SK-N-SH (cell line): ENCODE results near the gene AOC1. TPM values are rescaled to one million over a fixed set of nuclear protein-coding genes. Genes with fewer than 3 reads are reported as not detected.

Experiments used
- CTCF ChIA-PET: fragments of 300-600, 350-600 bp; formaldehyde crosslinking; extraction: SDS; loops from one replicate; lab custom pipeline; 2021; lab: Yijun Ruan, JAX
- POLR2A ChIA-PET: fragments of 350-600 bp; sonication (Branson Sonifier 250); formaldehyde crosslinking; extraction: SDS; loops from one replicate; lab custom pipeline; 2020; ENCODE audit warnings: antibody characterized with exemption, inconsistent platforms; lab: Yijun Ruan, JAX
- DNase-seq: peaks from one replicate; pipeline ENCODE4 v3.0.0; 2012
- H2AFZ ChIP-seq: fragments of 200-600 bp; sonication (generic); 2 replicates; pipeline ENCODE4 v1.8.1; 2016; ENCODE audit warnings: antibody characterized with exemption, mild to moderate bottlenecking, low read depth
- H3F3A ChIP-seq: fragments of 200-600 bp; sonication (generic); replicated peaks from 2 replicates; pipeline ENCODE3; 2016; ENCODE audit warnings: antibody characterized with exemption, mild to moderate bottlenecking; ENCODE audit not compliant: insufficient read depth
- H3K27ac ChIP-seq, 2 experiments: fragments of 200-500 bp in 1 of 2; fragments of 200-600 bp in 1 of 2; sonication (Bioruptor generic) in 1 of 2; sonication (generic), shearing (Covaris generic) in 1 of 2; 2 replicates each; pipeline versions ENCODE4 v1.5.1 to v1.6.1; 2014 to 2016; ENCODE audit warnings: low read depth in 2 of 2, inconsistent platforms in 1 of 2, low read length in 1 of 2, mild to moderate bottlenecking in 1 of 2, mixed read lengths in 1 of 2
- H3K27me3 ChIP-seq: fragments of 200-600 bp; sonication (generic), shearing (Covaris generic); 2 replicates; pipeline ENCODE4 v1.6.1; 2016; ENCODE audit warnings: mixed run types; ENCODE audit not compliant: insufficient read depth
- H3K36me3 ChIP-seq, 2 experiments: fragments of 200-500 bp in 1 of 2; fragments of 200-600 bp in 1 of 2; sonication (Bioruptor generic) in 1 of 2; sonication (generic) in 1 of 2; replicated peaks in 1 of 2; 2 replicates each; pipeline versions ENCODE3 to v1.5.1; 2014 to 2016; ENCODE audit warnings: low read length in 1 of 2, mild to moderate bottlenecking in 1 of 2; ENCODE audit not compliant: insufficient read depth in 2 of 2, control insufficient read depth in 1 of 2
- H3K4me1 ChIP-seq, 2 experiments: fragments of 200-500 bp in 1 of 2; fragments of 200-600 bp in 1 of 2; sonication (Bioruptor generic) in 1 of 2; sonication (generic), shearing (Covaris generic) in 1 of 2; 2 replicates each; pipeline versions ENCODE4 v1.5.1 to v1.6.1; 2014 to 2016; ENCODE audit warnings: low read depth in 1 of 2, low read length in 1 of 2, mixed run types in 1 of 2; ENCODE audit not compliant: insufficient read depth in 2 of 2, control insufficient read depth in 1 of 2
- H3K4me2 ChIP-seq: fragments of 200-600 bp; sonication (generic), shearing (Covaris generic); 2 replicates; pipeline ENCODE4 v1.6.1; 2017; ENCODE audit warnings: mixed run types
- H3K4me3 ChIP-seq, 2 experiments: fragments of 200-500 bp in 1 of 2; fragments of 200-600 bp in 1 of 2; sonication (Bioruptor generic) in 1 of 2; sonication (generic), shearing (Covaris generic) in 1 of 2; 2 replicates each; pipeline versions ENCODE4 v1.5.1 to v1.8.1; 2014 to 2016; ENCODE audit warnings: low read depth in 2 of 2, inconsistent platforms in 1 of 2, low read length in 1 of 2, mild to moderate bottlenecking in 1 of 2, mixed read lengths in 1 of 2, moderate library complexity in 1 of 2
- H3K79me2 ChIP-seq: fragments of 200-600 bp; sonication (generic); 2 replicates; pipeline ENCODE4 v1.8.1; 2017; ENCODE audit warnings: mild to moderate bottlenecking; ENCODE audit not compliant: insufficient read depth
- H3K9ac ChIP-seq: fragments of 200-600 bp; sonication (generic); 2 replicates; pipeline ENCODE4 v1.6.1; 2017; ENCODE audit warnings: mixed run types
- H3K9me2 ChIP-seq: fragments of 200-600 bp; sonication (generic); 2 replicates; pipeline ENCODE4 v1.6.1; 2017; ENCODE audit warnings: mixed run types
- H3K9me3 ChIP-seq: fragments of 200-600 bp; sonication (generic); 2 replicates; pipeline ENCODE4 v1.6.1; 2017; ENCODE audit warnings: mixed run types, mild to moderate bottlenecking, moderate library complexity
- H4K20me1 ChIP-seq: fragments of 200-600 bp; sonication (generic); 2 replicates; pipeline ENCODE4 v1.6.1; 2017; ENCODE audit warnings: mild to moderate bottlenecking, mixed run types; ENCODE audit not compliant: insufficient read depth
- CHD2 ChIP-seq: fragments of 150-350 bp; IDR thresholded peaks from 2 replicates; pipeline ENCODE4 v1.6.1; 2018; ENCODE audit warnings: low read length; ENCODE audit not compliant: partially characterized antibody
- ELF1 ChIP-seq: IDR thresholded peaks from 2 replicates; pipeline ENCODE4 v1.4.0; 2012
- FOXJ3 ChIP-seq: sonication (generic); formaldehyde crosslinking; IDR thresholded peaks from 2 replicates; pipeline ENCODE4 v1.5.1; 2020; ENCODE audit warnings: mild to moderate bottlenecking, missing genetic modification reagents
- IRF3 ChIP-seq: fragments of 150-350 bp; IDR thresholded peaks from 2 replicates; pipeline ENCODE4 v1.6.1; 2016; ENCODE audit warnings: mild to moderate bottlenecking, low read depth, low read length
- MEF2A ChIP-seq: IDR thresholded peaks from 2 replicates; pipeline ENCODE4 v1.4.0; 2012; ENCODE audit warnings: low read depth, borderline replicate concordance
- NRF1 ChIP-seq: IDR thresholded peaks from 2 replicates; pipeline ENCODE4 v1.6.1; 2012; ENCODE audit warnings: low read depth, mild to moderate bottlenecking, low read length
- POLR2AphosphoS5 ChIP-seq: IDR thresholded peaks from 2 replicates; pipeline ENCODE4 v1.6.1; 2012; ENCODE audit warnings: low read depth, low read length
- RAD21 ChIP-seq: IDR thresholded peaks from 2 replicates; pipeline ENCODE4 v1.6.1; 2012; ENCODE audit warnings: mild to moderate bottlenecking, low read length
- SMC3 ChIP-seq: IDR thresholded peaks from 2 replicates; pipeline ENCODE4 v1.6.1; 2012; ENCODE audit warnings: low read depth, low read length, improper control_type of control experiment
- USF2 ChIP-seq: fragments of 150-350 bp; IDR thresholded peaks from 2 replicates; pipeline ENCODE4 v1.6.1; 2017; ENCODE audit warnings: antibody characterized with exemption, low read length, low read depth, borderline replicate concordance
- WGBS: methylation state at CpG from one replicate; pipeline ENCODE4 v1.1.6; 2017; ENCODE audit warnings: low lambda C conversion rate; 5-methylcytosine and 5-hydroxymethylcytosine counted together
- polyA plus RNA-seq, 3 experiments: library from polyadenylated mRNA; depleted of rRNA; stranded (reverse); fragments of >200 nt; gene quantifications; 2 replicates each; pipeline ENCODE4 v1.2.3, GENCODE V29; 2012

Gene AOC1
- polyA plus RNA-seq, 1 of the 3 experiments (the other 2 are of a cell fraction), result not detected

DNA sequence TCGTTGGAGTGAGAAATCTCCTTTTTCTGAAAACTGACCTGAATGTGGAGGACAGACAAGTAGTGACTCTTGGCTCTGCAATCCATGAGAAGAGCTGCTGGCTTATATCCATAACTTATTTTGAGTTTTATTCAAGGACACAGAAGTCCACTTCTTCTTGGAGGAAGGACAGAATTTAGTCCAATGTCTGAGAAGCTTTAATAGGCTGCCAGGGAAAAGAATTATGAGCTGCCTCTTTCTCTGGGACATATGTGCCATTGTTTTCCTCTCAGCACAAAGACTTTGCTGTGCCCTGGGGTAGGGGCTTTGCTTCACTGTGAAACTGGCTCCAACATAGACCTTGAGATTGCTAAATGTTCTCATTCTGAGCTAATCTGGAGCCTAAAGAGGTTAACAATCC is 20.5 kb upstream of the AOC1 start:
- WGBS, result 25% methylated on average over 1 of the region's 1 CpG
- POLR2A ChIA-PET, result no interaction called here

GRCh38 chr7:150835019-150835418 is 17.3 kb upstream of the AOC1 start:
- H3K4me3 ChIP-seq, result no peak overlapping the region
- H3K36me3 ChIP-seq, result no peaks in the 10 kb centered on the region
- no peaks in the 10 kb centered on the region for H4K20me1 ChIP-seq
- H3K27me3 ChIP-seq, result peaks cover 12% of the 10 kb centered on the region; the same call in 1 of the 2 replicates
- no peak for TF ChIP-seq RAD21
- TF ChIP-seq, all 33 proteins: peak for 0
- ChIA-PET CTCF (interaction anchor here (0.8 to 1.2 kb wide), 3 partner anchors 8 to 56 kb away, joined by 3 read pairs; no protein-coding TSS in a partner anchor), POLR2A (no interaction called here)
- Histone ChIP-seq H3K9ac (no peak overlapping the region), H3K4me1 (peaks cover 0 to 4% of the 10 kb centered on the region in 2 experiments; a peak in 1 of 4 replicates), H3K4me2 (no peak overlapping the region), H3K9me2 (no peaks in the 10 kb centered on the region), H2AFZ (no peak overlapping the region), H3K9me3 (no peaks in the 10 kb centered on the region), H3K27ac (no peak overlapping the region), H3K79me2 (no peaks in the 10 kb centered on the region), H3F3A (no peaks in the 10 kb centered on the region)
- DNase-seq, result no peak
- WGBS, result 47% methylated on average over 1 of the region's 1 CpG

More for the DNA sequence above, 20.5 kb upstream of the AOC1 start:
- Histone ChIP-seq H3K4me3 (no peak overlapping the region), H3K36me3 (no peaks in the 10 kb centered on the region), H3K9me2 (no peaks in the 10 kb centered on the region), H3K27ac (no peak overlapping the region), H4K20me1 (no peaks in the 10 kb centered on the region), H2AFZ (no peak overlapping the region), H3K27me3 (no peaks in the 10 kb centered on the region), H3K9ac (no peak overlapping the region), H3K4me2 (no peak overlapping the region), H3K4me1 (no peaks in the 10 kb centered on the region; a peak in 1 of 4 replicates), H3K9me3 (no peaks in the 10 kb centered on the region), H3F3A (no peaks in the 10 kb centered on the region), H3K79me2 (no peaks in the 10 kb centered on the region)
- TF ChIP-seq SMC3 (no peak), ELF1 (no peak), FOXJ3 (CRISPR knock-in tag) (no peak), POLR2AphosphoS5 (no peak), NRF1 (no peak)
- CTCF ChIA-PET, result interaction anchor here (0.8 to 2.3 kb wide), 5 partner anchors 17 to 148 kb away, joined by 3 to 11 read pairs (median 4); no protein-coding TSS in a partner anchor
- DNase-seq, result no peak

DNA sequence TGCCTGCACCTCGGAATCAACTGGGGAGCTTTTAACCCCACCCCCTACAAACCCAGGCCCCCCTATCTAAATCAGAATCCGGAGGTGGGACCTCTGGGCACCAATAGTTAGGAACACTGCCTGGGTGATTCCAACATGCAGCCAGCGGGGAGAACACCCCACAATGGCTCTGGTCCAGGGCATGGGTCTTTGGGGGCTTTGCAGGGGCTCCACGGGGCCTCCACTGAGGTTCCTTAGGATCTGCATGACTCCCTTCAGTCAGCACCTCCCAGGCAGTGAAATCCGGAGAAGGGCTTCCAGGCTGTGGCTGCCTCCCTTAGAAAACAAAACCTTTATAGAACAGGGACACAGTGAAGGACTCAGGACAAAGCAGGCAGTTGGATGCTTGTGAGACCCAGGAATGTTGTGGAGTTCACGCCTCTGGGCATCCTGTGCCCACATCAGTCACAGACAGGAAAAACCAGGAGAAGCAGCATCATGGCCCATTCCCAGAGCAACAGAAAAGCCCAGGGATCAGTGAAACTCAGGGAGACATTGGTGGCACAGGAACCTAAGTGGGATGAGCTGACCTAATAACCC is 16.5 kb upstream of the AOC1 start:
- no peak overlapping the region for H3K9ac ChIP-seq
- no peak overlapping the region for H3K4me2 ChIP-seq
- no peaks in the 10 kb centered on the region for H3F3A ChIP-seq
- POLR2A ChIA-PET, result no interaction called here
- no peaks in the 10 kb centered on the region for H4K20me1 ChIP-seq
- peaks cover 0 to 4% of the 10 kb centered on the region in 2 experiments; a peak in 1 of 4 replicates for H3K4me1 ChIP-seq
- no peak for DNase-seq
- H3K9me3 ChIP-seq, result no peaks in the 10 kb centered on the region
- CTCF ChIA-PET, result interaction anchor here (0.8 to 1.1 kb wide), 5 partner anchors 9 to 73 kb away, joined by 3 to 4 read pairs (median 3); no protein-coding TSS in a partner anchor
- no peak for TF ChIP-seq USF2
- no peak for TF ChIP-seq IRF3
- no peak for TF ChIP-seq MEF2A
- no peak for TF ChIP-seq CHD2
- TF ChIP-seq, all 33 proteins: peak for 0
- no peaks in the 10 kb centered on the region for H3K9me2 ChIP-seq
- no peaks in the 10 kb centered on the region for H3K79me2 ChIP-seq
- no peak overlapping the region for H3K4me3 ChIP-seq
- H2AFZ ChIP-seq, result no peak overlapping the region
- WGBS, result 28% methylated on average over 6 of the region's 6 CpGs
- H3K36me3 ChIP-seq, result no peaks in the 10 kb centered on the region
- peaks cover 12% of the 10 kb centered on the region; the same call in 1 of the 2 replicates for H3K27me3 ChIP-seq
- H3K27ac ChIP-seq, result no peak overlapping the region
